Femur (tissue), 1 donor: Measurements from ENCODE around the gene KLHL5.
A peak's percentile ranks its signal among the peaks of the same experiment; 100 is the strongest.
"Not testable (repeated sequence)": the region's sequence is repeated elsewhere in the genome, so short reads cannot be mapped to it uniquely, and the experiment has no call there.

ENCODE experiments used
- DNase-seq: peaks from one replicate; pipeline ENCODE4 v3.0.0-alpha.2; 2017

Gene KLHL5

GRCh38 chr4:39062094-39062769 lies at the start of gene KLHL5:
Gene KLHL5, plus strand, starts transcription at chr4:39062232. Its CDS starts 421 bp downstream, at chr4:39062653.
- no peak for DNase-seq

GRCh38 chr4:39014028-39014427 lies 48.0 kb upstream of the KLHL5 start:
- no peak for DNase-seq

- no peak for DNase-seq
Observed at GRCh38 chr4:39020130-39020529, 41.9 kb upstream of the KLHL5 start.

GRCh38 chr4:39021631-39022030 lies 40.4 kb upstream of the KLHL5 start:
- DNase-seq: no peak

GRCh38 chr4:39022241-39022640 lies 39.8 kb upstream of the KLHL5 start:
- no peak for DNase-seq

GRCh38 chr4:39023059-39023458 lies 39.0 kb upstream of the KLHL5 start:
- DNase-seq: no peak

- no peak for DNase-seq
Observed at GRCh38 chr4:39024311-39024865, 37.6 kb upstream of the KLHL5 start.

- no peak for DNase-seq
Observed at GRCh38 chr4:39025552-39026085, 36.4 kb upstream of the KLHL5 start.

- DNase-seq: no peak
Observed at GRCh38 chr4:39026096-39026495, 35.9 kb upstream of the KLHL5 start.

- no peak for DNase-seq
Observed at GRCh38 chr4:39029752-39030694, 32.0 kb upstream of the KLHL5 start.

- DNase-seq: no peak
Observed at GRCh38 chr4:39030725-39031124, 31.3 kb upstream of the KLHL5 start.

GRCh38 chr4:39031590-39032020 lies 30.4 kb upstream of the KLHL5 start:
- DNase-seq: not testable (repeated sequence)

- no peak for DNase-seq
Observed at GRCh38 chr4:39032218-39033085, 29.6 kb upstream of the KLHL5 start, which contains the start of gene TMEM156. Gene TMEM156, minus strand, starts transcription at chr4:39032409. Its CDS starts 96 bp downstream, at chr4:39032313.

- DNase-seq: no peak
Observed at GRCh38 chr4:39036172-39036571, 25.9 kb upstream of the KLHL5 start.

GRCh38 chr4:39037491-39037825 lies 24.6 kb upstream of the KLHL5 start:
- DNase-seq: no peak

- no peak for DNase-seq
Observed at GRCh38 chr4:39037941-39038340, 24.1 kb upstream of the KLHL5 start.

- DNase-seq: no peak
Observed at GRCh38 chr4:39039108-39039507, 22.9 kb upstream of the KLHL5 start.

GRCh38 chr4:39042366-39042765 lies 19.7 kb upstream of the KLHL5 start:
- DNase-seq: no peak

GRCh38 chr4:39043058-39043860 lies 18.8 kb upstream of the KLHL5 start:
- no peak for DNase-seq

GRCh38 chr4:39043861-39044363 lies 18.1 kb upstream of the KLHL5 start:
- no peak for DNase-seq

- DNase-seq: peak; percentile 93
Observed at GRCh38 chr4:39044364-39044955, 17.6 kb upstream of the KLHL5 start.
